Measurements from ENCODE around the gene NACC2.
"Not testable (repeated sequence)": the region's sequence is repeated elsewhere in the genome, so short reads cannot be mapped to it uniquely, and the experiment has no call there.

NACC2 gene

DNA sequence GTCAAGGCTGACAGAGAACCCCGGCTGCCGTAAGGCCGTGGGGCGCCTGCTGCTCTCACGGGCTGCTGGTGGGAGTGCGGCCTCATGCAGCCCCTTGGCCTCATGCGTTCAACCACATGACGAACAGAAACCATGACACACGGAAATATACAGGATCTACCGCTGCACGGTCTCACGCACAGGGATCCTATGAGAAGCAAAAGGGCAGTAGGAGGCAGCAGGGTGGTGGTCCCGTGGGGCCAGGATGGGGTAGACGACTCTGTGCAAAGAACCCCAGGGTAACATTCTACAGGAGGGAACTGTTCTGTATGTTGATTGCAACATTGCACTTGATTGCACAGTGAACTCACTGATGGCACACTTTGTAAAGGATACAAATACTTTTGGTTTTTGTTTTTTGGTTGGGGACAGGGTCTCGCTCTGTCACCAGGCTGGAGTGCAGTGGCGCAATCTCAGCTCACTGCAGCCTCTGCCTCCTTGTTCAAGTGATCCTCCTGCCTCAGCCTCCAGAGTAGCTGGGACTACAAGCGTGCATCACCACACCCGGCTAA lies 51.6 kb downstream of the NACC2 start:
- DNase-seq: no peak

DNA sequence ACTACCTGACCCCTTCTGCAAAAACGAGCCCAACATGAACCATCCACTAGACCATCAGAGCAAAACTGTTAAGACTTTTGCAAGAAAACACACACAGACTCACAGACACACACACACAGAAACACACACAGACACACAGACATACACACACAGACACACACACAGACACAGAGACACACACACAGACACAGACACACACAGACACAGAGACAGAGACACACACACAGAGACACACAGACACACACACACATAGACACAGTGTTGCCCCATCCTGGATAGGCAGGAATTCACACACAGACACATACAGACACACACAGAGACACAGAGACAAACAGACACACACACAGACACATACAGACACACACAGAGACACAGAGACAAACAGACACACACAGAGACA lies 52.5 kb downstream of the NACC2 start:
- DNase-seq: no peak

DNA sequence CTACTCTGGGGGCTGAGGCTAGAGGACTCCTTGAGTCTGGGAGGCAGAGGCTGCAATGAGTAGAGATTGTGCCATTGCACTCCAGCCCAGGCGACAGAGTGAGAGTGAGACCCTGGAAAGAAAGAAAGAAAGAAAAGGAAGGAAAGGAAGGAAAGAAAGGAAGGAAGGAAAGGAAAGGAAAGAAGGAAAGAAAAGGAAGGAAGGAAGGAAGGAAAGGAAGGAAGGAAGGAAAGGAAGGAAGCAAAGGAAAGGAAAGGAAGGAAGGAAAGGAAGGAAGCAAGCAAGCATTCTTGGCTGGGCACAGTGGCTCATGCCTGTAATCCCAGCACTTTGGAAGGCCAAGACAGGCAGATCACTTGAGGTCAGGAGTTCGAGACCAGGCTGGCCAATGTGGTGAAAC lies 54.2 kb downstream of the NACC2 start:
- not testable (repeated sequence) for DNase-seq

DNA sequence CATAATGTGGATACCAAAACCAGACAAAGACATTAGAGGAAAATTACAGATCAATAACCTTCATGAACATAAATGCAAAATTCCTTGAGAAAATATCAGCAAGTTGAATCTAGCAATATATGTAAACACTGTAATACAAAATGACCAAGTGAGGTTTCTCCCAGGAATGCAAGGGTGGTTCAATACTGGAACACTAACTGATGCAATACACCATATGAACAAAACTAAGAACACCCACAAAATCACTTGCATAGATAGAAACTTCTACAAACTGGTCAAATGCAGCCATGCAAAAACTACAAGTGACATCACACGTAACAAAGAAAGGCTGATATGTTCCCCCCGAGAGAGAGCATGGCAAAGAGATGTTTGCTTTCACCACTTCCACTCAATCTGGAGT lies 55.6 kb downstream of the NACC2 start:
- DNase-seq: no peak

DNA sequence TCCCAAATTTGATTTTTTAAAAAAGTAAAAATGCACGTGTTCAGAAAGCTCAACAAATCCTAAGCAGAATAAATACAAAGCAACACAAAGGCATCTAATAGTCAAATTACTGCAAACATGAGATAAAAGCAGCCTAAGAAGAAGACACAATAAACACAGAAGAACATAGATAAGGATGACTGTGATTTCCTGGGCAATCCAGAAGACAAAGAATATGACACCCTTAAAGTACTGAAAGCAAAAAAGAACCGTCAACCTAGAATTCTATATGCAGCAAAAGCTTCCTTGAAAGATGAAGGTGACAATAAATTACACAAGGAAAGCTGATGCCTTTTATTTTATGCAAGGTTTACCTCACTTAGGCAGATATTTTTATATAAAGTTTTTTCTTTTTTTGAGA lies 58.2 kb downstream of the NACC2 start:
- no peak for DNase-seq

DNA sequence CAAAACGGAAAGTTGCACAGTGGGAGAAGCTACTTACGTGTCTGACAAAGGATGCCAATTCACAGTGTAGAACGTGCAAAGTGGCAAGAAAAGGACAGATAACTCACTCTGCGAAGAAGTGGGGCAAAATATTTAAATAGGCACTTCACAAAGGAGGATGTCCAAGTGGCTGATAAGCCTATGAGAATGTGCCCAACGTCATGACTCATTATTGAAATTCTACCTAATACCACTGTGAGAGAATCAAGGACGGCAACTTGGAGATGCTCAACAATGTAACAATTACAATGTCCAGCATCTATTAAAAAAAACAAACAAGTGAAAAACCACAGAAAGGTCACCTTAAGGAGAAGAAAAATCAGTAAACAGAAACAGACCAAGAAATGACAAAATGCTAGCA lies 59.0 kb downstream of the NACC2 start:
- DNase-seq: no peak

DNA sequence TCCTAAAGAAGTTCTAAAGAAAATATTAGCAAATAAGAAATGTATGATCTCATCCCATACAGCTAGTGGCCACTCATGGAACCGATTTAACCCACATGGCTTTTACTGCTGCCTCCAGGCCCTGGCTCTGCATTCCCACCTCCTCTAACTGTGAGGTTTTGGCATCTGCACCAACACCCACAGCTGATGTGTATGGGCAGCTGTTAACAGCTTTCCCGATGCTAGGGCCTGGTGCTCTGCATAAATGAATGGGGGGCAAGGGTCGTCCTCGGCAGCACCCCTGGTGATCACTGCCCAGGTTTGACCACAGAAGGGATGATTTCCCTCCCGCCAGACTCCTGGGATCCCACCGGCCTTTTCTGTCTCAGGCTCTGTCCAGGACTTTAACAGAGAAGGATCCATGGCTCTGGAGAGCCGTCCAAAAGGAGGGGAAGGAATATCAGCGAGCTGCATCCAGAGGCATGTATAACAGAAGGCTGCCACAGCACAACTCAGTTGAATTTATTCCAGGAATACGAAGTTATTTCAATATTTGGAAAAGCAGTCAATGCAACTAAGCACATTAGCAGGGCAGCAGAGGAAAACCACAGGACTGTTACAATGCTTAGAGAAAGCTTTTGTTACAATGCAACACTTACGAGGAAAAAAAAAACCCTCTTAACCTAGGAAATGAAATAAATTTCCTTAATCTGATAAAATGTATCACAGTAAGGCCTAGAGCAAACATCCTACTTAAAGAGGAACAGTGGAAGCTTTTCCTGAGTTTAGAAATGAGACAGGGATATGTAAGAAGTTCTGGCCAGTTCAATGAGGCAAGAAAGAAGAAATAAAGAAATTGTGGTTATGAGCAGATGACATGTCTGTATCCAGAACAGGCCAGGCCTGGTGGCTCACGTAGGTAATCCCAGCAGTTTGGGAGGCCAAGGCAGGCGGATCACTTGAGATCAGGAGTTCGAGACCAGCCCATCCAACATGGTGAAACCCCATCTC lies 63.1 kb downstream of the NACC2 start:
- no peak for DNase-seq

DNA sequence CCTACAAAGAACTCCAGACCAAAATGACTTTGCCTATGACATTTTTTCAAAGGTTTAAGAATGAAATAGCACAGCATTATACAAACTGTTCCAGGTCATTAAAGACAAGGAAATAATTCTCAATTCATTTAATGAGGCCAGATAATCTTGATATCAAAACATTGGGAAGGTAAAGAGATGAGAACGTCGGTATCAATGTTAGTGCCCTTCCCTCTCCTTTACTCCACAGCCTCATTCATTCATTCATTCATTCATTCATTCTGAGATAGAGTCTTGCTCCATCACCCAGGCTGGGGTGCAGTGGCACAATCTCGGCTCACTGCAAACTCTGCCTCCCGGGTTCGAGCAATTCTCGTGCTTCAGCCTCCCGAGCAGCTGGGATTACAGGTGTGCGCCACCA lies 64.0 kb downstream of the NACC2 start:
- DNase-seq: no peak

DNA sequence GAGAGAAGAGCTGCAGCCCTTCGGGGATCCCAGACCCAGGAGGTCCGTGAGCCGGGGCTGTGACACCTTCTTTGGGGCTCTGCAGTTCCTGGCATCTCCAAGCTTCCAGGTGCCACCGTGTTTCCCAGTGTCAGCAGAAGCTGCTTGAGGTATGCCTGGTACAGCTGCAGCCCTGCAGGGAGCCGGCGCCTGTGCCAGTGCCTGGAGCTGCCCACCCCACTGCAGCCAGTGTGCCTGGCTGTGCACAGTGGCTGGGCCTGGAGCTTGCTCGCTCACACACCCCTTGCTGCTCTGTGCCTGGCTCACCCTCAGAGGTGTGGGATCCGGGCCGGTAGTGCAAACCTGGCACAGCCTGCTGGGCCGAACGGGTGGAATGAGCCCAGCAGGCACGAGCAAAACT lies 65.5 kb downstream of the NACC2 start:
- no peak for DNase-seq

DNA sequence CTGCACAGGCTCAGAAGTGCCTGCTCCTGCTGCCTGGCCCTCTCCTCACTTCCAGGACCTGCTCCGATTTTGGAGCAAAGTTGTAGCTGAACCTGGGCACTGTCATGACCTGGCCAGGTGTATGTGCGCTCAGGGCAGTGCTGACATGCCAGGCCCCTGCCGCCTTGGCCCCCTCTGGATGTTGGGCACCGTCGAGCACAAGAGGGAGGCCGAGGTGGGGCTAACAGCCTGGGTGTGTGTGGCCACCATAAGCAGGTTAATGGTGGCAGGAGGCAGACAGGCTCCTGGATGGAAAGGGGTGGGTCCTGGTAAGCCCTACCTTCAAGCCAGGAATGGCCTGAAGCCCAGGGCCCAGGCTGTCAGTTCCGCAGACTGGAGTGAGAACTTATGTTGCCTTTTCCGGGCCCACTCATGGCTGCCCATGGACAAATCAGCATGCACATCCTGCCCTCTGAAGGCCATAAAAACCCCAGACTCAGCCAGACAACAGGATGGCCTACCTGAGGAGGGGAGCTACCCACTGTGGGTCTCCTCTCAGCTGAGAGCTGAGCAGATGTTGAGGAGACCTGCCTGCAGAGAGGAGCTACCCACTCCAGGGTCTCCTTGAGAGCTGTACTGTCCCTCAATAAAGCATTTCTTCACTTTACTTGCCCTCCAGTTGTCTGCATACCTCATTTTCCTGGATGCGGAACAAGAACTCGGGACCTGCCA lies 66.2 kb downstream of the NACC2 start:
- no peak for DNase-seq

DNA sequence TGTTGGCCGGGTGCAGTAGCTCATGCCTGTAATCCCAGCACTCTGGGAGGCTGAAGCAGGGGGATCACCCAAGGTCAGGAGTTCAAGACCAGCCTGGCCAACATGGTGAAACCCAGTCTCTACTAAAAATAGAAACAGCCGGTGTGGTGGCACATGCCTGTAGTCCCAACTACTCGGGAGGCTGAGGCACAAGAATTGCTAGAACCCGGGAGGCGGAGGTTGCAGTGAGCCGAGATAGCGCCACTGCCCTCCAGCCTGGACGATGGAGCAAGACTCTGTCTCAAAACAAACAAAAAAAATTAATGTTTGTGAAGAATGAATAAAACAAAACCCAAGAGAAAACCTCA lies 68.2 kb downstream of the NACC2 start:
- not testable (repeated sequence) for DNase-seq

DNA sequence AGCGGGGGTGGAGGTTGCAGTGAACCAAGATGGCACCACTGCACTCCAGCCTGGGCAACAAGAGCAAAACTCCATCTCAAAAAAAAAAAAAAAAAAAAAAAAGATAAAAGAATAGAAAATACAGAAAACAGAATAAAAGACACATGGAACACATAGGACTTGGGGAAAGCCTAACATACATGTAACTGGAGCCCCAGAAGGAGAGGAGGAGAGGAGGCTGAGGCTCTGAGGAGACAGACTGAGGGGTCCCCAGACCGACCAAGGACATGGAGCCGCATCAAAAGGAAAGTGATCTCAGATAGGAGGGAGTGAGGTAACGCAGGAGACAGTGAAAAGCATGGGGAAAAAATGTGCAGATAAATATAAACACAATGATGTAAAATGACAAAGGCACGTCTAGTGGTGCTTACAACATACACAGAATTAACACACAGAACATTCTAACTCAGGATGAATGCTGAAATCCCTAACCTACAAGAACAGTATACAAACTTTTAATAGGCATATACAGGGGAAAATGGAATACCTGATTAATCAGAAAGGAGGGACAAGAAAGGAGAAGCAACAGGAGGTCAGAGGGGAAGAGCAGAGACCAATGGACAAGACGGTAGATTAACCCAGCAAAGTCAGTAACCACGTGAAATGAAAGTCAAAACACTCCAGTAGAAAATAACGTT lies 68.7 kb downstream of the NACC2 start:
- DNase-seq: no peak

DNA sequence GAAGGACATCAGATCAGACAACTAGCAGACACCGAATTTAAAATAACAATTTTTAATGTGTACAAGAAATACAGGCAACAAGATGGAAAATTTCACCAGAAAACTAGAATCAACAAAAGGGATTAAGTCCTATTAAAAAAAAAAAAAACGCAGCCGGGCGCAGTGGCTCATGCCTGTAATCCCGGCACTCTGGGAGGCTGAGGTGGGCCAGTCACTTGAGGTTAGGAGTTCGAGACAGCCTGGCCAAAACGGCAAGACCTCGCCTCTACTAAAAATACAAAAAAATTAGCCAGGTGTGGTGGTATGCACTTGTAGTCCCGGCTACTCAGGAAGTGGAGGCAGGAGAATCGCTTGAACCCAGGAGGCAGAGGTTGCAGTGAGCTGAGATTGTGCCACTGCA lies 69.6 kb downstream of the NACC2 start:
- no peak for DNase-seq

DNA sequence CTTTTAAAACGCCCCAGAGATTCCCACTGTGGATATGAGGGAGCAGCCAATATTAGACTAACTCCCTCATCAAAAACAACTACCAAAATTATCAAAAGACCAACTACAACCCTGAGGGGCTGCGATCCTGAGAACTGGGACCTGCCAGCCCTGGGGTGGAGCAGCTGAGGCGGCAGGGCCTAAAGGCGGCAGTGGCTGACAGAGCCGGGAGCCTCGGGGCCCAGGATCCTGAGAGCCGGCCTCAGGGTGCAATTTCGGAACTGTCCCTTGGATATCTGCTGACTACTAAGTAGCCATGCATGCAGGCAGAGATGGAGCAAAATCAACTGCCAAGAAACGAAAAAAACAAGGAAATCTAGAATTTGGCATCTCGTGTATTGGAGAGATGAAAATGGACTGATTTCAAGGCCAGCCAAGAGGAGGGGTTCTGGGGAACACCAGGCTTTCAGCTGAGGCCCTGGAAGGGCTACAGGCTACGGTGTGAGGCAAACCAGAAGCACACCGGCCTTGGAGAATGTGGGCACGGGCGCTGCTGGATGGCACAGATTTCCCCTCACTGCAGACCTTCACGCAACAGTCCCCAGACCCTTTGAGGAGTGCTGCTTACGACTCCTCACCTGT lies 70.3 kb downstream of the NACC2 start:
- no peak for DNase-seq

DNA sequence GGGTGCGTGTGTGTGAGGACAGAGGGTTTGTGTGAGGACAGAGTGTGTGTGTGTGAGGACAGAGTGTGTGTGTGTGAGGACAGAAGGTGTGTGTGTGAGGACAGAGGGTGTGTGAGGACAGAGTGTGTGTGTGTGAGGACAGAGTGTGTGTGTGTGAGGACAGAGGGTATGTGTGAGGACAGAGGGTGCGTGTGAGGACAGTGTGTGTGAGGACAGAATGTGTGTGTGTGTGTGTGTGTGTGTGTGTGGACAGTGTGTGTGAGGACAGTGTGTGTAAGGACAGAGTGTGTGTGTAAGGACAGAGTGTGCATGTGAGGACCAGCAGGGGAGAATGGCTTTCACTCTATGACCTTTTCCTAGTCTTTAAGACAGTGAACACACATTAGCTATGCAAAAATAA lies 70.8 kb downstream of the NACC2 start:
- no peak for DNase-seq

DNA sequence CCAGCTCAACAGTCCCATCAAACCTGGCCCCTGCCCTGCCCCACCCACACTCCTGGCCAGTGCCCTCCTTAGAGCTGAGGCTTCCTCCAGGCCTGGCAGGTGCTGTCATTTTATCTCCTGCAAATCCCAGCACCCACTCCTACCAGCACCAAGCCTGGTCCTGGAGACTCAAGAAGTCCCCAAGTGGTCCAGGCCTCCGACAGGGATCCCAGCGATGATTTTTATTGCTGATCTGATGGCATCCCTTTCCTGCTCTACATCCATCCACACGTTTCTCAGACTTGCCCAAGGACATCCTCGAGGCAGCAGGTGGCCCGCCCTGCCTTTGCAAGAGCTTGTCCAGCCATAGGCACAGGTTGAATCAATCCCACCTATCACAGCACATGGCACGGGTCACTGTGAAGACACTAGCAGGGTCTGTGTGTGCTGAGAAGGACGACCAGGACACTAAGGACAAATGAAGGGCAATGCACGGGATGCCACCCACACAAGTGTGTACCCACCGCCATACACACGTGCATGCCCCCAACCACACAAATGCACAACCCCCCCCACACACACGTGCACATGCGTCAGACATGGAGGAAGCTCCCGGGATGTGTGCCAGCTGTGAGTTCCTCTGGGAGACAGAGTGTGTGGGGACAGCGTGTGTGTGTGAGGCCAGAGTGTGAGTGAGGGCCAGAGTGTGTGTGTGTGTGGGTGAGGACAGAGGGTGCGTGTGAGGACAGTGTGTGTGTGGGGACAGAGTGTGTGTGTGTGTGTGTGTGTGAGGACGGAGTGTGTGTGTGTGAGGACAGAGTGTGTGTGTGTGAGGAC lies 71.5 kb downstream of the NACC2 start:
- DNase-seq: no peak

DNA sequence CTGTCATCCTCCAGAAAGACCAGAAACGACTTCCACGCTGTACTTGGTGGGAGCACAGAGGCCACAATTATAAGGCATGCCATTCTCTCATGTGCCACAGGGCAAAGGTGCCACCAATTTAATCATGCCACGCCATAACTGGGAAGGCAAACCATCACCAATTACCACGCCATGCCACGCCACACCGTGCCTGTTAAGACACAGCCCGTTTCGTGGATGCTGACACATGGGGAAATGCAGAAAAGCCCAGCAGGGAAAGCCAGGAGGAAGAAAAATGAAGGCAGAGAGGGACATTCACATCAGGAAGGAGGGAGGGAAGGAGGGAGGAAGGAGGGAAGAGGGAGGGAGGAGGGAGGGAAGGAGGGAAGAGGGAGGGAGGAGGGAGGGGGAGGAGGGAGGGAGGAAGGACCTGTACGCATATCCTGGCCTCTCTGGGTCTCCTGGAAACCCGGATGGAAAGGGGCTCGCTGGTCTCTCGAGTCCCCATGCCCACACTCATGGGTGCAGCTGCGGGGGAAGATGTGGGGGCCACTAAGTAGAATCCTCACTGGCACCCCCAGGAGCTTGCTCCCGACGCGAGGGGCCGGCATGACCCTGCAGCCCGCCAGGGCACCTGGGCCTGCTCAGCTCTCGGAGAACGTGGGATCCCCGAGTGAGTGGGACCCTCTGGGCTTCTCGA lies 72.2 kb downstream of the NACC2 start:
- DNase-seq: no peak

DNA sequence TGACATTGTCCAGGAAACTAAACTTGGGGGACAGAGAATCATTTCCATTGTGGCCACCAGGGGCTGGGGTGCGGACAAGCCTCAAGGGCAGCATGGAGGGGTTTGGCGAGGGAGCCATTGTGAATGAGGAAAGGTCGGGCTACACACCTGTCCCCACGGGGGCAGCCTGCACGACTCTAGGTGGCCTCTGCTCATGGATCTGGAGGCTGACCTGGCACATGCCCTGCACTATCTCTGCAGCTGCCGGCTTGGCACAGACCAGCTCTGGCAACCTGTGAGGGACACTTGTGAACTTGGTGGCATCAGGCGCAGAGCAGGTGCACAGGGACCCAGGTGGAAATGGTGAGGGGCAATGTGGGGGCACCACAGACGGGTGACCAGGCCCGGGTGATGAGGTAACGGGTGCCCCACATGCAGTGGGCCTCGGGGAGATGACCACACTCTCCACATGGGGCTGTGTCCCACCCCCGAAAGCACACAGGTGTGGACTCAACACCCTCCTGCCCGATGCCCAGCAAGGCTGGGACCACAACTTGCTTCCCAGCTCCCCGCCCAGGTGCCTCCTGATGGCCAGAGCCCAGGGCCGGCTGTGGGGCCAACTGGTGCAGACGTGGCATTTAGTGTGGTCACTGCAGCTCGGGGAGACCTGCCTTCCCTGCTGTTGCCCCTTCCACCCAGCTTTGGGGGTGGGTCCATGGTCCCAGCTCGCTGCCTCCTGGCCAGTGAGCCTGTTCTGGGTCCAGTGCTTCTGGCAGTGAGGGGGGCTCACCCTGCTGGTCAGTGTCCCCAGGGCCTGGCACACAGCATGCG lies 73.0 kb downstream of the NACC2 start:
- peak; percentile 9 for DNase-seq

DNA sequence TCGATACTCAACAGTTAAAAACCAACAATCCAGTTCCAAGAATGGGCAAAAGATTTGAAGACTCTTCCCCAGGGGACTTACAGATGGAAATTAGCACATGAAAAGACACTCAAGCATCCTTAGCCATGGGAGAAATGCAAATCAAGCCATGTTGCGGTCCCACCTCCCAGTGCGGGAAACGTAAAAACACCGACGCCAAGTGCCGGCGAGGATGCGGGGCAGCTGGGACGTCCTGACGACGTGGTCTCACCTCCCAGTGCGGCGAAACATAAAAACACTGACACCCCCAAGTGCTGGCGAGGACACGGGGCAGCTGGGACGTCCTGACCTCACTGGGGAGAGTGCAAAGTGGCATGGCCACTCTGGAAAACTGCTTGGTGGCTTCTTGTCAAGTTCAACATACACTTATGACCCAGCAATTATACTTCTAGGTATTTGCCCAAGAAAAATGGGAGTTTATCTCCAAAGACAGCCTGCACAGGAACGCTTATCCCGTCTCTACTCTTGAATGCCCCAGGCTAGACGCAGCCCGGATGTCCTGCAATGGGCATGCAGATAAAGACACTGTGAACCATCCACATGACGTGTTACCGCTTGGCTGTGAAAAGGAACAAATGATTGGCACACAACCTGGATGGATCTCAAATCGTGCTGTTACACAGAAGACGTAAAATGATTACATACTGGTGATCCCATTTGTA lies 73.8 kb downstream of the NACC2 start:
- no peak for DNase-seq

DNA sequence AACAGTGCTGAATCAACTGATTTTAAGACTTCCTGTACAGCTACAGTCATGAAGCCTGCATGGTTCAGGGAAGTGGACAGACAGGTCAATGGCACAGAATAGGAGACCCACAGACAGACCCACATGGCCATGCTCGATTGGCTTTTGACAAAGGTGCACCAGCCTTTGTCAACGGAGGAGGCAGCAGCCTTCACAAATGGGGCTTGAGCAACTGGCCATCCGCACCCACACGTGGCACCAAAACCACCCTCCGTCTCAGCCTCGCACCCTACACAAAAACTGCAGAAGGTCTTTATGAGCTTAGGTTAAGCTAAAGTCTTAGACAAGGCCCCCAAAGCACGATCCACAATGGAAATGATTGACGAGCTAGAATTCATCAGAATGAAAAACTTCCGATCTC lies 74.4 kb downstream of the NACC2 start:
- no peak for DNase-seq

All from activated naive CD4-positive, alpha-beta T cell treated with anti-CD3 and anti-CD28 coated beads, Interleukin-2, amount 50 U/mL, for 16 hours (primary cell).